Ascending aorta (tissue), 2 donors: Measurements from ENCODE around the gene ST6GAL2. TPM values are rescaled to one million over a fixed set of nuclear protein-coding genes. Genes with fewer than 3 reads are reported as not detected.

Experiments used
- DNase-seq, 2 donors: peaks; one replicate each; pipeline ENCODE4 v3.0.0-alpha.2; 2019; ENCODE audit warnings: low spot score in 2 of 2
- H3K27ac ChIP-seq, 2 donors: fragments of 200-600 bp; sonication (generic); one replicate each; pipeline ENCODE4 v1.5.1; 2016 to 2017; ENCODE audit warnings: mild to moderate bottlenecking in 1 of 2
- H3K27me3 ChIP-seq: fragments of 200-600 bp; sonication (generic); one replicate; pipeline ENCODE4 v1.5.1; 2017
- H3K36me3 ChIP-seq, 2 donors: fragments of 200-600 bp; sonication (generic); one replicate each; pipeline ENCODE4 v1.5.1; 2016
- H3K4me1 ChIP-seq, 2 donors: fragments of 200-600 bp; sonication (generic); one replicate each; pipeline ENCODE4 v1.5.1; 2016 to 2017; ENCODE audit warnings: mild to moderate bottlenecking in 1 of 2
- H3K4me3 ChIP-seq, 2 donors: fragments of 200-600 bp; sonication (generic); one replicate each; pipeline ENCODE4 v1.5.1; 2016 to 2017; ENCODE audit warnings: mild to moderate bottlenecking in 1 of 2
- H3K9me3 ChIP-seq, 2 donors: fragments of 200-600 bp; sonication (generic); one replicate each; pipeline ENCODE4 v1.5.1; 2016
- CTCF ChIP-seq, 3 experiments: fragments of 200-600 bp in 2 of 3; fragments of 450-650 bp in 1 of 3; sonication (generic) in 2 of 3; IDR thresholded peaks; one replicate each; pipeline ENCODE4 v1.5.1; 2016 to 2019; ENCODE audit warnings: antibody characterized with exemption in 3 of 3, mild to moderate bottlenecking in 1 of 3, moderate library complexity in 1 of 3
- intact Hi-C: fragments of 100-400 bp; cut with DNase I; formaldehyde crosslinking; loops from one replicate; pipeline ENCODE4 v1.15.1; 2023
- total RNA-seq: library from RNA; depleted of rRNA; stranded (reverse); fragments of >200 nt; gene quantifications from one replicate; pipeline ENCODE4 v1.1.0, GENCODE V29; 2016

The ST6GAL2 gene
- total RNA-seq, 1 donor from 2014 or later, result 55.5 TPM

- DNase-seq, result no peak
- Histone ChIP-seq H3K36me3 (peaks cover 26 to 33% of the 10 kb centered on the region in 2 donors), H3K4me1 (peaks cover 0 to 26% of the 10 kb centered on the region in 2 donors), H3K27me3 (no peaks in the 10 kb centered on the region), H3K4me3 (no peak overlapping the region), H3K9me3 (no peaks in the 10 kb centered on the region), H3K27ac (no peak overlapping the region)
- intact Hi-C loops, result loop anchor here (10.0 kb wide), 1 partner anchor 609 kb away; no protein-coding TSS in a partner anchor
- TF ChIP-seq CTCF (IDR thresholded peaks at IDR 0.05), result no peak
These were observed 80.3 kb downstream of the ST6GAL2 start for GRCh38 chr2:106805716-106806115.

- DNase-seq, result no peak
- intact Hi-C loops, result loop anchor here (10.0 kb wide), 1 partner anchor 611 kb away; no protein-coding TSS in a partner anchor
- no peak overlapping the region for H3K4me3 ChIP-seq
- H3K27ac ChIP-seq, result no peak overlapping the region
- no peaks in the 10 kb centered on the region for H3K9me3 ChIP-seq
- TF ChIP-seq CTCF (IDR thresholded peaks at IDR 0.05), result no peak
- peaks cover 33 to 38% of the 10 kb centered on the region in 2 donors for H3K36me3 ChIP-seq
- H3K27me3 ChIP-seq, result no peaks in the 10 kb centered on the region
- H3K4me1 ChIP-seq, result peaks cover 0 to 24% of the 10 kb centered on the region in 2 donors
These were observed 81.8 kb downstream of the ST6GAL2 start for GRCh38 chr2:106804161-106804560.

GRCh38 chr2:106800976-106801655 is 84.9 kb downstream of the ST6GAL2 start:
- Histone ChIP-seq H3K4me1 (peaks cover 0 to 11% of the 10 kb centered on the region in 2 donors), H3K4me3 (no peak overlapping the region), H3K36me3 (peaks cover 24 to 27% of the 10 kb centered on the region in 2 donors), H3K27ac (peak overlapping the region in 1 of 2 donors; percentile 59), H3K27me3 (no peaks in the 10 kb centered on the region), H3K9me3 (no peaks in the 10 kb centered on the region)
- DNase-seq, result no peak
- TF ChIP-seq CTCF (IDR thresholded peaks at IDR 0.05), result no peak
- intact Hi-C loops, result loop anchor here (10.0 kb wide), 1 partner anchor 614 kb away; no protein-coding TSS in a partner anchor

- Histone ChIP-seq H3K4me1 (peaks cover 0 to 11% of the 10 kb centered on the region in 2 donors), H3K9me3 (no peaks in the 10 kb centered on the region), H3K4me3 (no peak overlapping the region), H3K27ac (peak overlapping the region; percentile 58 to 59), H3K36me3 (peaks cover 15 to 21% of the 10 kb centered on the region in 2 donors), H3K27me3 (no peaks in the 10 kb centered on the region)
- intact Hi-C loops, result loop anchor here (10.0 kb wide), 1 partner anchor 615 kb away; no protein-coding TSS in a partner anchor
- no peak for TF ChIP-seq CTCF (IDR thresholded peaks at IDR 0.05)
- no peak for DNase-seq
These were observed 85.8 kb downstream of the ST6GAL2 start for GRCh38 chr2:106800180-106800579.

GRCh38 chr2:106798826-106799552 is 87.0 kb downstream of the ST6GAL2 start:
- Histone ChIP-seq H3K27me3 (no peaks in the 10 kb centered on the region), H3K4me3 (no peak overlapping the region), H3K4me1 (peaks cover 0 to 11% of the 10 kb centered on the region in 2 donors), H3K27ac (peak overlapping the region; percentile 58 to 59), H3K9me3 (no peaks in the 10 kb centered on the region), H3K36me3 (peaks cover 12 to 15% of the 10 kb centered on the region in 2 donors)
- TF ChIP-seq CTCF (IDR thresholded peaks at IDR 0.05), result no peak
- peak in 1 of 2 donors; percentile 75 for DNase-seq
- intact Hi-C loops, result no loop called here
